ENCODE results near the gene TSPO.

DNA sequence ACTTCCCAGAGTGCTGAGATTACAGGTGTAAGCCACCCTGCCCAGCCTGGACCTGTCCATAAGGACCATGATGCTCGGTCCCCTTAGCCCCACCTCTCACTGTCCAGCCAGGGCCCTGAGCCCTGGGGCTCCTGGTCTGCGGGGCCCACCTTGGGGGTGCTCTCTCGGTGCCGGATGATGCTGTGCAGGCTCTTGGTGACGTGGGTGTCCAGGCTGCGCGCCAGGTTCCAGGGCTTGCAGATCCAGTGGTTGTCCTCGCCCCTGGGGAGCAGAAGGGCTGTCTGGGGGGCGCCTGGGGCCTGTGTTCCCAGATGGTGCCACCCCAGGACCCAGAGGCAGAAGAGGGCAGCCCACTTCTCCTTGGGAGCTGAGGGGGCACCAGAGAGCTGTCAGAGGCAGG is 22.2 kb downstream of the TSPO start:
- TF ChIP-seq, protein P1, sequence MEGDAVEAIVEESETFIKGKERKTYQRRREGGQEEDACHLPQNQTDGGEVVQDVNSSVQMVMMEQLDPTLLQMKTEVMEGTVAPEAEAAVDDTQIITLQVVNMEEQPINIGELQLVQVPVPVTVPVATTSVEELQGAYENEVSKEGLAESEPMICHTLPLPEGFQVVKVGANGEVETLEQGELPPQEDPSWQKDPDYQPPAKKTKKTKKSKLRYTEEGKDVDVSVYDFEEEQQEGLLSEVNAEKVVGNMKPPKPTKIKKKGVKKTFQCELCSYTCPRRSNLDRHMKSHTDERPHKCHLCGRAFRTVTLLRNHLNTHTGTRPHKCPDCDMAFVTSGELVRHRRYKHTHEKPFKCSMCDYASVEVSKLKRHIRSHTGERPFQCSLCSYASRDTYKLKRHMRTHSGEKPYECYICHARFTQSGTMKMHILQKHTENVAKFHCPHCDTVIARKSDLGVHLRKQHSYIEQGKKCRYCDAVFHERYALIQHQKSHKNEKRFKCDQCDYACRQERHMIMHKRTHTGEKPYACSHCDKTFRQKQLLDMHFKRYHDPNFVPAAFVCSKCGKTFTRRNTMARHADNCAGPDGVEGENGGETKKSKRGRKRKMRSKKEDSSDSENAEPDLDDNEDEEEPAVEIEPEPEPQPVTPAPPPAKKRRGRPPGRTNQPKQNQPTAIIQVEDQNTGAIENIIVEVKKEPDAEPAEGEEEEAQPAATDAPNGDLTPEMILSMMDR (IDR thresholded peaks at IDR 0.05): no peak
- TF ChIP-seq EZH2 (IDR thresholded peaks at IDR 0.05) (no peak), EZH2phosphoT487 (IDR thresholded peaks at IDR 0.05) (no peak)
